Stomach (tissue), 4 donors: ENCODE results near the gene TSPAN14.

Experiments
- POLR2A ChIP-seq, 4 donors: fragments of 450-650 bp; IDR thresholded peaks; one replicate each; pipeline ENCODE4 v1.6.1; 2016; ENCODE audit warnings: antibody characterized with exemption in 4 of 4, control low read depth in 2 of 4, mild to moderate bottlenecking in 1 of 4, moderate library complexity in 1 of 4
- POLR2AphosphoS5 ChIP-seq, 3 donors: sonication (generic); formaldehyde crosslinking; IDR thresholded peaks; one replicate each; pipeline ENCODE4 v1.6.1; 2016; ENCODE audit warnings: antibody characterized with exemption in 3 of 3

- TF ChIP-seq POLR2AphosphoS5 (IDR thresholded peaks at IDR 0.05) (no peak), POLR2A (IDR thresholded peaks at IDR 0.05) (no peak)
These were observed 76.1 kb downstream of the TSPAN14 start for GRCh38 chr10:80530251-80530650.
